Brain microvascular endothelial cell (primary cell): ENCODE data around the gene PRSS57.

Source experiments
- DNase-seq: peaks from one replicate; pipeline ENCODE4 v3.0.0-alpha.2; 2020
- H3K27ac ChIP-seq: fragments of 250-450 bp; sonication (Bioruptor Pico); 2 replicates; pipeline ENCODE4 v1.5.1; 2020; ENCODE audit warnings: mild to moderate bottlenecking, moderate library complexity
- H3K27me3 ChIP-seq: fragments of 250-450 bp; sonication (Bioruptor Pico); replicated peaks from 2 replicates; pipeline ENCODE4 v1.5.1; 2020; ENCODE audit warnings: mild to moderate bottlenecking
- H3K36me3 ChIP-seq: fragments of 250-450 bp; sonication (Bioruptor Pico); replicated peaks from 2 replicates; pipeline ENCODE4 v1.5.1; 2020; ENCODE audit warnings: mild to moderate bottlenecking
- H3K4me3 ChIP-seq: 2 replicates; pipeline ENCODE4 v1.5.1; 2011; ENCODE audit warnings: low read depth, mild to moderate bottlenecking, control low read depth, low read length, moderate library complexity
- in situ Hi-C: cut with HindIII; loops from 2 replicates; pipeline ENCODE4 v1.10.0; 2017; ENCODE audit warnings: low sequenced_read_pairs, low pct_ligation_motif_present
- TF ChIP-seq, protein P1 (sequence below): IDR thresholded peaks from 2 replicates; pipeline ENCODE4 v1.5.1; 2011; ENCODE audit warnings: low read depth, mild to moderate bottlenecking, moderate library complexity, low read length, control low read depth, inconsistent platforms; ENCODE audit errors: missing control alignments

The PRSS57 gene

DNA sequence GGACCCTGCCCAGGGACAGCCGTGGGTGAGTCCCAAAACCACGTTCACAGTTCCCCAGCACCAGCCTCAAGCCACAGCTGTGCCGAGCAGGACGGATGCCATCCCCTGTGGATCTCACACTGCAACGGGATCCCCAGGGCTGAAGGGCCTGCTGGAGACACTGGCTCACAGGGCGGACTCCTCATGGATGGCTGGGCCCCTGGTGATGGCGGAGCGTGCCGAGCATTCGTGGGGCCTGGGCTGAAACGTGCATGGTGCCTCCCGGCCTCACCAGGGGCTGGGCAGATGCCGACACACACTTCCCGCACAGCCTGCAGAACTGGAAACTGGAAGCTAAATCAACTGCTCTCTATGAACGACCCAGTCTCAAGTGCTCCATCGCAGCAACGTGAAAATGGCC, 41.8 kb downstream of the PRSS57 start:
- Histone ChIP-seq H3K36me3 (peaks cover 58% of the 10 kb centered on the region), H3K27me3 (no peaks in the 10 kb centered on the region), H3K4me3 (no peak overlapping the region), H3K27ac (no peak overlapping the region)
- TF ChIP-seq, protein P1, sequence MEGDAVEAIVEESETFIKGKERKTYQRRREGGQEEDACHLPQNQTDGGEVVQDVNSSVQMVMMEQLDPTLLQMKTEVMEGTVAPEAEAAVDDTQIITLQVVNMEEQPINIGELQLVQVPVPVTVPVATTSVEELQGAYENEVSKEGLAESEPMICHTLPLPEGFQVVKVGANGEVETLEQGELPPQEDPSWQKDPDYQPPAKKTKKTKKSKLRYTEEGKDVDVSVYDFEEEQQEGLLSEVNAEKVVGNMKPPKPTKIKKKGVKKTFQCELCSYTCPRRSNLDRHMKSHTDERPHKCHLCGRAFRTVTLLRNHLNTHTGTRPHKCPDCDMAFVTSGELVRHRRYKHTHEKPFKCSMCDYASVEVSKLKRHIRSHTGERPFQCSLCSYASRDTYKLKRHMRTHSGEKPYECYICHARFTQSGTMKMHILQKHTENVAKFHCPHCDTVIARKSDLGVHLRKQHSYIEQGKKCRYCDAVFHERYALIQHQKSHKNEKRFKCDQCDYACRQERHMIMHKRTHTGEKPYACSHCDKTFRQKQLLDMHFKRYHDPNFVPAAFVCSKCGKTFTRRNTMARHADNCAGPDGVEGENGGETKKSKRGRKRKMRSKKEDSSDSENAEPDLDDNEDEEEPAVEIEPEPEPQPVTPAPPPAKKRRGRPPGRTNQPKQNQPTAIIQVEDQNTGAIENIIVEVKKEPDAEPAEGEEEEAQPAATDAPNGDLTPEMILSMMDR: no peak
- in situ Hi-C loops: no loop called here
- DNase-seq: no peak

DNA sequence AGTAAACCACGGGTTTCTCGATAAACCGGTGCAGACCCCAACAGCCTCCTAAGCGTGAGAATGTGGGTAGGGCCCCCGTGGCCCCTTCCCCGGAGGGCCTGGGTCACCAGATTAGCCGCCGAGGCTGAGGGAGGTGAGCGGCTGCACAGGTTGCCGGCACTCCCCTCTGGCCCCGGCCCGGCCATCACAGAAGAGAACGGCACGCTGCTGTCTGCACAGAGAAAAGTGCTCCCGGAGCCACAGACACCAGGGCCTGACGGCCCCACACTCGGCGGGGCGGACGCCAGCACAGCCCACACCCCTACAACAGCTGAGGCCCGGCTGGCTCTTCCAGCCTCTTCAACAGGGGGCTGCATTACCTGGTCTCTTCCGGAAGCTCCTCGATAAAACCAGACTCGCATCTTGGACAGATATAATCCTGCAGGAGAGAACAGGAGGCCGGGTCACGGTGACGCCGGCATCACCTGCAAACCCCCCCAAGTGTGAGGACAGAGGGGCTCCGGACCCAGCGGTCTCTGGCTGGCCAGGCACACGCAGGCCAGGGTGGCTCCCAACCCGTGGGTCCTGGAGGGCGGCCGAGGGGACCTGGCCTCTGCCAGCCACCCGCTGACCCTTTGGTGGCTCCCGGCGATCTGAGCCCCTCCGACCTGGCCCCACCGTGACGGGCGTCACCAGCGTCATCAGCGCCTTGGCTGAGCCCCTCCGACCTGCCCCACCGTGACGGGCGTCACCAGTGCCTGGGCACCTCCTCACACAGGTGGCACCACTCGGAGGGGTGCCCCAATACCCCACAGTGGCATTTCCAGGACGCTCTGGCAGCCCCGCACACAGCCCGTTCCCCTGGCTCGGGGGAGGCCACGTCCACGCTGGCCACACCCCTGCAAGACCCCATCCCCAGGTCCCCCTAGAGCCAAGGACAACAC, 42.5 kb downstream of the PRSS57 start:
- in situ Hi-C loops: no loop called here
- Histone ChIP-seq H3K27ac (no peak overlapping the region), H3K27me3 (no peaks in the 10 kb centered on the region), H3K36me3 (peaks cover 62% of the 10 kb centered on the region), H3K4me3 (no peak overlapping the region)
- no peak for DNase-seq
- TF ChIP-seq, protein P1: no peak

DNA sequence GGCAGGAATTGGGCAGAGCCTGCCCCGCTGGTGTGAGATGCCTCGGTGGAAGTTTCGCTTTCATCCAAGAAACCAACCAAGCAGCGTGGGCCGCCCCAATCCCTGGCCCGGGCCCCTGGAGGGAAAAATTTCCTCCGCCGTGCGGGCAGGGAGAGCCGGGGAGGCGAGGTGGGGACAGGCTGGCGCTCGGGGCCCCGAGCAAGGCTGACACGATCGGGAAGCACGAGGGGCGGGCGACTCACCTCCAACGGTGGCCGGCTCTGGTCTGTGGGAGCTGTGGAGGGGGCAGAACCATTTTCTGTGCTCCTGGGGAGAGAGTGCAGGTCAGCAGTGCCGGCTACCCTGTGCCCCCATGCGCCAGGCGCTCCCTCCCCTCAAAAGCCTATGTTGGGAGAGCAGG, 43.3 kb downstream of the PRSS57 start:
- Histone ChIP-seq H3K36me3 (peaks cover 65% of the 10 kb centered on the region), H3K27ac (no peak overlapping the region), H3K27me3 (no peaks in the 10 kb centered on the region), H3K4me3 (no peak overlapping the region)
- TF ChIP-seq, protein P1: no peak
- no peak for DNase-seq
- in situ Hi-C loops: no loop called here

DNA sequence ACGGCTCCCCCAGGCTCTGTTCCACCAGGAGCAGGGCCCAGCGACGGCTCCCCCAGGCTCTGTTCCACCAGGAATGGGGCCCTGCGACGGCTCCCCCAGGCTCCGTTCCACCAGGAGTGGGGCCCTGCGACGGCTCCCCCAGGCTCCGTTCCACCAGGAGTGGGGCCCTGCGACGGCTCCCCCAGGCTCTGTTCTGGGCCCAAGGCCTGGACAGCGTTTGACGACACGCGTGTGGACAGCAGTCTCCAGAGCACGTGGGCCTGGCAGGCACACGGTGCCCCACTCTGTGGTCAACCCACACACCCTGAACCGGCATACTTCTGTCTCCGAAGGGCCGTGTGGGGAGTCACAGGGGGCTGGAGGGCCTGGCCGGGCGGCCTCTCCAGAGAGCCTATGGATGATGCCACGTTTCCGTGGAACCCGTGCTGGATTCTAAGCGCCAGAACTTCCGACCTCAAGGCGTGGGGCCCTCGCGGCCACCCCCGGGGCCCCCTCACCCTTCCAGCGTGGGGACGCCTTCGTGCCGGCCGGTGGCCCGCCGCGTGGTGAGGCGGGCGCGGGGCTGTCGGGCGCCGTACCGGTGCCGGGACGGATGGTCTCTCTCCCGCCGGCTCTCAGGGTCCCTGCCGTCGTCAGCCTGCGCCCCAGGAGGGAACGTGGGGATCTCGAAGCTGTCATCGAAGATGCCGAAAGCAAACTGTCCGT, 44.0 kb downstream of the PRSS57 start:
- TF ChIP-seq, protein P1: no peak
- H3K27me3 ChIP-seq: no peaks in the 10 kb centered on the region
- H3K36me3 ChIP-seq: peaks cover 68% of the 10 kb centered on the region
- in situ Hi-C loops: no loop called here
- H3K27ac ChIP-seq: no peak overlapping the region
- no peak overlapping the region for H3K4me3 ChIP-seq
- DNase-seq: no peak

DNA sequence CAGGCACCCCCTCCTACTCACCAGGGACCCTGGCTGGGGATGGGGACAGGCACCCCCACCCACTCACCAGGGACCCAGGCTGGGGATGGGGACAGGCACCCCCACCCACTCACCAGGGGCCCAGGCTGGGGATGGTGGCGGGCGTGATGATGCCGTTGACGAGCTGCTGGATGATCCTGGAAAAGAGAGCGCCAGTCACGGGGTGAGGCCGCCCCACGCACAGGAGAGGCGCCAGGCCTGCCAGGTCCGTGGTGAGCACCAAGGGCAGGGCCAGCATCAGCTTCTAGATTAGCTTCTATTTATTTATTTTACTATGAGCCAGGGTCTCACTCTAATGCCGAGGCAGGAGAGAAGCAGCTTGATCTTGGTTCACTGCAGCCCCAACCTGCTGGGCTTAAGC, 45.1 kb downstream of the PRSS57 start:
- no peak for DNase-seq
- Histone ChIP-seq H3K27me3 (no peaks in the 10 kb centered on the region), H3K4me3 (no peak overlapping the region), H3K27ac (no peak overlapping the region), H3K36me3 (peaks cover 76% of the 10 kb centered on the region)
- TF ChIP-seq, protein P1: no peak
- in situ Hi-C loops: no loop called here
